IPS-11a (cell line): ENCODE data around the gene ZCCHC24.

ENCODE experiments used
- H3K4me3 ChIP-seq: one replicate; pipeline ENCODE4 v1.5.1; 2013; ENCODE audit warnings: low read depth, low read length, control low read depth

ZCCHC24 gene

GRCh38 chr10:79433324-79434222, 11.9 kb downstream of the ZCCHC24 start:
- no peak overlapping the region for H3K4me3 ChIP-seq

- no peak overlapping the region for H3K4me3 ChIP-seq
Measured at GRCh38 chr10:79431891-79432831, 13.3 kb downstream of the ZCCHC24 start.

- no peak overlapping the region for H3K4me3 ChIP-seq
Measured at GRCh38 chr10:79431428-79431827, 14.0 kb downstream of the ZCCHC24 start.

GRCh38 chr10:79430936-79431335, 14.5 kb downstream of the ZCCHC24 start:
- no peak overlapping the region for H3K4me3 ChIP-seq

GRCh38 chr10:79430325-79430905, 15.0 kb downstream of the ZCCHC24 start:
- no peak overlapping the region for H3K4me3 ChIP-seq

GRCh38 chr10:79429751-79430150, 15.7 kb downstream of the ZCCHC24 start:
- no peak overlapping the region for H3K4me3 ChIP-seq

- no peak overlapping the region for H3K4me3 ChIP-seq
Measured at GRCh38 chr10:79427965-79428364, 17.5 kb downstream of the ZCCHC24 start.

- H3K4me3 ChIP-seq = no peak overlapping the region
Measured at GRCh38 chr10:79425074-79425532, 20.3 kb downstream of the ZCCHC24 start.

- no peak overlapping the region for H3K4me3 ChIP-seq
Measured at GRCh38 chr10:79424221-79425073, 21.0 kb downstream of the ZCCHC24 start.

GRCh38 chr10:79422178-79422892, 23.1 kb downstream of the ZCCHC24 start:
- H3K4me3 ChIP-seq = no peak overlapping the region

- H3K4me3 ChIP-seq = no peak overlapping the region
Measured at GRCh38 chr10:79420974-79421688, 24.3 kb downstream of the ZCCHC24 start.

- no peak overlapping the region for H3K4me3 ChIP-seq
Measured at GRCh38 chr10:79418886-79419595, 26.4 kb downstream of the ZCCHC24 start.

- H3K4me3 ChIP-seq = no peak overlapping the region
Measured at GRCh38 chr10:79418274-79418673, 27.1 kb downstream of the ZCCHC24 start.

- H3K4me3 ChIP-seq = no peak overlapping the region
Measured at GRCh38 chr10:79417731-79418130, 27.7 kb downstream of the ZCCHC24 start.

GRCh38 chr10:79417266-79417665, 28.2 kb downstream of the ZCCHC24 start:
- H3K4me3 ChIP-seq = no peak overlapping the region

GRCh38 chr10:79416578-79417255, 28.7 kb downstream of the ZCCHC24 start:
- H3K4me3 ChIP-seq = no peak overlapping the region

- H3K4me3 ChIP-seq = no peak overlapping the region
Measured at GRCh38 chr10:79415736-79416577, 29.5 kb downstream of the ZCCHC24 start.
